Naive B cell (primary cell): ENCODE measurements around the gene TTC23. TPM values are rescaled to one million over a fixed set of nuclear protein-coding genes. Genes with fewer than 3 reads are reported as not detected.

Experiments
- ATAC-seq, 2 donors: fragments of 150-1000 bp; cut with Tn5 transposase; 2 replicates each; pipeline ENCODE4 v1.10.0; 2021; ENCODE audit warnings: low read depth in 2 of 2, mild to moderate bottlenecking in 2 of 2, moderate library complexity in 2 of 2
- DNase-seq: peaks from one replicate; pipeline ENCODE4 v3.0.0; 2022
- H3K27ac Mint-ChIP-seq, 6 donors: one replicate each; pipeline ENCODE4 v1.8.0; 2020 to 2022; ENCODE audit warnings: mild to moderate bottlenecking in 6 of 6, mixed read lengths in 6 of 6, moderate library complexity in 5 of 6, inconsistent platforms in 2 of 6
- H3K27me3 Mint-ChIP-seq, 3 donors: one replicate each; pipeline ENCODE4 v1.8.0; 2021 to 2022; ENCODE audit warnings: mixed read lengths in 3 of 3, mild to moderate bottlenecking in 1 of 3
- H3K36me3 Mint-ChIP-seq, 2 donors: one replicate each; pipeline ENCODE4 v1.8.0; 2020 to 2022; ENCODE audit warnings: mixed read lengths in 2 of 2, inconsistent platforms in 1 of 2, mild to moderate bottlenecking in 1 of 2
- H3K4me1 Mint-ChIP-seq, 3 donors: one replicate each; pipeline ENCODE4 v1.8.0; 2020 to 2022; ENCODE audit warnings: mixed read lengths in 3 of 3, inconsistent platforms in 1 of 3, mild to moderate bottlenecking in 1 of 3, moderate library complexity in 1 of 3
- H3K4me3 Mint-ChIP-seq, 8 donors: one replicate each; pipeline ENCODE4 v1.8.0; 2020 to 2022; ENCODE audit warnings: mild to moderate bottlenecking in 8 of 8, mixed read lengths in 8 of 8, moderate library complexity in 8 of 8, inconsistent platforms in 2 of 8
- H3K9me3 Mint-ChIP-seq, 7 donors: one replicate each; pipeline ENCODE4 v1.8.0; 2020 to 2022; ENCODE audit warnings: mixed read lengths in 7 of 7, mild to moderate bottlenecking in 5 of 7, inconsistent platforms in 2 of 7, moderate library complexity in 1 of 7
- polyA plus RNA-seq, 6 donors: library from polyadenylated mRNA; unstranded; fragments of 300-500 nt; fragmentation: Illumina TruSeq; gene quantifications; one replicate each; pipeline ENCODE4 v1.2.3, GENCODE V29; 2021; ENCODE audit warnings: low read depth in 6 of 6

Gene TTC23
- polyA plus RNA-seq, 6 donors from 2014 or later = 0.58 to 1.1 (median 0.96) TPM; not detected in 3

DNA sequence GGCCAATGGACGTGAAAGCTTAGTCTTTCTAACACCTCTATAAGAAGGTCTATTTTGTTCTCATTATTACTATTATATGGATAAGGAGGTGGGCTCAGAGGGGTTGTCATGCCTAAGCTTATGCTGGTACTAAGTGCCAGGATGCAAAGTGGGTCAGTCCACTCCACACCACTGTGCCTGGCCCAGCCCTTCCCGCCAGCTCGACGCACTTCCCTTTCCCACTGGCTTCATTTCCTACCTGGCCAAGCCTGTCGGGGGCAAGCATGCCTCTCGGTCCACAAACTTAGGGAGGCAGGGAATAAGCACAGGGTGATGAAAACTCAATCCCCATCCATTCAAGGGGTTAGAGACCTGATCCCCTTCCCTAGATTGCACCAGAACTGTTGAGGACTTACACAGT lies 150.4 kb downstream of the TTC23 start:
- Mint-ChIP-seq H3K4me1 (peaks cover 0 to 7% (median 7%) of the 10 kb centered on the region in 3 donors), H3K27ac (no peak overlapping the region), H3K4me3 (no peak overlapping the region), H3K36me3 (no peaks in the 10 kb centered on the region), H3K9me3 (peaks cover 0 to 2% (median 0%) of the 10 kb centered on the region in 7 donors), H3K27me3 (peaks cover 41 to 71% (median 54%) of the 10 kb centered on the region in 3 donors)
- no peak for ATAC-seq
- no peak for DNase-seq

- Mint-ChIP-seq H3K9me3 (no peaks in the 10 kb centered on the region), H3K27me3 (peaks cover 38 to 66% (median 49%) of the 10 kb centered on the region in 3 donors), H3K36me3 (no peaks in the 10 kb centered on the region), H3K4me1 (peaks cover 0 to 7% (median 7%) of the 10 kb centered on the region in 3 donors), H3K27ac (no peak overlapping the region), H3K4me3 (no peak overlapping the region)
- no peak for DNase-seq
- ATAC-seq = no peak
Measured at GRCh38 chr15:99098426-99098825, 151.0 kb downstream of the TTC23 start.

DNA sequence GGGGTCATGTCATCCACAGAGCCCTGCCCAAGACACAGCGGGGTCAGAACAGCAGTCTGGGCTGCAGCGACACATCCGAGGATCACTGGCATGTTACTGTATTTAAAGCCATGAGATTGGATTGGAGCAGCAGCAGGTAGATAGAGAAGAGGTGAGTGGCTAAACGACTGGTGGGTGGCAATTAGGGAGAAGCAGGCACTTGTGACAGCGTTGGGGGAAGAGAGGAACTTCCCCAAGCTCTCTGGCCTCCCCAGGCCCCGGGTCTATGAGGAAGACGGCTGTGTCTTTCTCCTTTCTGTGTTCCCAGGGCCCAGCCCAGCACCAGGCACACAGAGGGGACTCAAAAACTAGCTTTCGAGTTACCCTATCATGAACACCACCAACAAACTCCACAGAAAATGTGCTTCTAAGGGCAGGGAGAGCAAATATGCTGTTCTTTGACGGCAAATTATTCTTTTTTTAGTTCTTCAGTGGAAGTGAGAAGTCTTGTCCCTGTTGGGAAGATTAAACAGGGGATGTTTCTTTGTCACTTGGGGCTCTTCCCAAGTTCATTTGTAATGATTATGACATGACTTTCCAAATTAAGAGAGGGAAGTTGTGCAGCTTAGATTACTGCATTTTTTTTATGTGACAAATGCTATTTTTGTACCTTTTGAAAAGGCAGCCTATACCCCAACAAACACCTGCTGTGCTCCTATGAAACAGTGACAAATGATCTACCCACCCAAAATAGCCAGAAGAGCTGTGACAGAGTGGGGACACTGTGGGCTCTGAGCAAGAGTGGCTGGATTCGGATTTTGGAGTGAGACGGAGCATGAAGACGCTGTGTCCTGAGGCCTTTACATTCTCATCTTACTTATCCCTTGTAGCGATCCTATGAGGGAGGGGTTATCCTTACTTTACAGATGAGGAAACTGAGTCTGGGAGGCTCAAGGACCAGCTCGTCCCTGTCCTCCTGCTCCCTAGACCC lies 151.7 kb downstream of the TTC23 start:
- Mint-ChIP-seq H3K4me3 (peak overlapping the region in 1 of 8 donors; percentile 53), H3K9me3 (no peaks in the 10 kb centered on the region), H3K27me3 (peaks cover 32 to 59% (median 45%) of the 10 kb centered on the region in 3 donors), H3K27ac (peak overlapping the region in 1 of 6 donors; percentile 14), H3K36me3 (no peaks in the 10 kb centered on the region), H3K4me1 (peaks cover 0 to 7% (median 7%) of the 10 kb centered on the region in 3 donors)
- ATAC-seq (no peak), DNase-seq (no peak)

GRCh38 chr15:99096894-99097426 lies 152.4 kb downstream of the TTC23 start:
- Mint-ChIP-seq H3K9me3 (no peaks in the 10 kb centered on the region), H3K27ac (peak overlapping the region in 1 of 6 donors; percentile 61), H3K4me1 (peaks cover 0 to 7% (median 7%) of the 10 kb centered on the region in 3 donors), H3K36me3 (no peaks in the 10 kb centered on the region), H3K27me3 (peaks cover 32 to 52% (median 37%) of the 10 kb centered on the region in 3 donors), H3K4me3 (no peak overlapping the region)
- no peak for ATAC-seq
- DNase-seq = no peak

DNA sequence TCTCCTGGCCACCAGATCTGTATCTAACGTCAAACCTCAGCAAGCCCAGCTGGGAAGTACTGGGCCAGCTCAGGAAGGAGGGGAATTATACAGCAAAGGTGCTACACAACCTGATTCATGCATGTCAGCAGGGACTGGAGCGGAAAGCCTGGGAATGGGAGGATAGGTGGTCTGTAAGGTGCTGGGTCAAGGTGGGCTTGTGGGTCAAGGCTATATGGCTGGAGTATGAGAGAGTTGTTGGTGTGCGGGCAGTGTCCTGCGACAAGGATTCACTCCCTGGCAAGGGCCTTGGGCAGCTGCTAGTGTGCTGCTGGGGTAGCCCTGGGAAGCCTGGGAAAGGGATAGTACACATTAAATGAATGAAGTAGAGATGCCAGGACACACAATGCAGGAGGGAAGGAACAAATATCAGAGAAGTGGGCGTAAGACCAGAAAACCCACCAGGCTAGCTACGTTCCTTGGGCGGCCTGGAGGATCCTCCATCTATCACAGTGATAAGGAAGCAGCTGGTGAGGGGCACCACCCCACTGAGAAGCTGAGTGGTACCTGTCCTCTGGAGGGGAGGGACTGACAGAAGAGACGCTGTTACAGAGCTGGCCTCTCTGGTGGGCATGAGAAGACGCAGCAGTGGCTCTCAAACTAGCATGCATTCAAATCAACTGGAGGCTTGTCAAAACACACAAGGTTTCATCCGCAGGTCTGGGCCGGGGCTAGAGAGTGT lies 153.0 kb downstream of the TTC23 start:
- H3K27ac Mint-ChIP-seq = peak overlapping the region in 1 of 6 donors; percentile 64
- ATAC-seq (no peak), DNase-seq (no peak)
- H3K4me1 Mint-ChIP-seq = peaks cover 0 to 9% (median 7%) of the 10 kb centered on the region in 3 donors
- no peaks in the 10 kb centered on the region for H3K9me3 Mint-ChIP-seq
- H3K4me3 Mint-ChIP-seq = no peak overlapping the region
- H3K36me3 Mint-ChIP-seq = no peaks in the 10 kb centered on the region
- H3K27me3 Mint-ChIP-seq = peaks cover 26 to 45% (median 31%) of the 10 kb centered on the region in 3 donors

DNA sequence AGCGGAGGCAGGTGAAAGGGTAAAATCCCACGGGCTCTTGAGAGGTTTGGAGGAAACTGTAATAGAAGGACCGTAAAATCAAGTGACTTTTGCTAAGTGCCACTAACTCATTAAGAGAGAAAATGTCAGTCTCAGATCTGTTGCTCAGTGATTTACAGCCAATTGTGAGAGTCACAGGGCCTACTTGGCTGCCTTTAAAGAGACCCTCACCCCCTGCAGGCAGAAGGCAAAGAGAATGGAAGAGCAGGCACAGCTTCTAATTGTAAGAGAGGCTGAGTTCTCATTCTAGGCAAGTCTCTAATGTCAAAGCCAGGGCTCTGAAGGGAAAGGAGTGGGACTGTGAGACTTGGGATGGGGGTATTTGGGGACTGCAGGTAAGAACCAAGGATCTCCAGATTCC lies 153.8 kb downstream of the TTC23 start:
- H3K27ac Mint-ChIP-seq = no peak overlapping the region
- peaks cover 0 to 14% (median 4%) of the 10 kb centered on the region in 3 donors for H3K4me1 Mint-ChIP-seq
- no peaks in the 10 kb centered on the region for H3K36me3 Mint-ChIP-seq
- peaks cover 24 to 43% (median 30%) of the 10 kb centered on the region in 3 donors for H3K27me3 Mint-ChIP-seq
- DNase-seq = no peak
- ATAC-seq = no peak
- H3K9me3 Mint-ChIP-seq = no peaks in the 10 kb centered on the region
- no peak overlapping the region for H3K4me3 Mint-ChIP-seq

GRCh38 chr15:99092554-99093172 lies 156.7 kb downstream of the TTC23 start:
- H3K27me3 Mint-ChIP-seq = peaks cover 6 to 16% (median 9%) of the 10 kb centered on the region in 3 donors
- no peak for ATAC-seq
- no peak for DNase-seq
- H3K9me3 Mint-ChIP-seq = no peaks in the 10 kb centered on the region
- H3K4me3 Mint-ChIP-seq = peak overlapping the region in 1 of 8 donors; percentile 11
- peak overlapping the region in 1 of 6 donors; percentile 63 for H3K27ac Mint-ChIP-seq
- H3K36me3 Mint-ChIP-seq = no peaks in the 10 kb centered on the region
- peaks cover 8 to 18% (median 10%) of the 10 kb centered on the region in 3 donors for H3K4me1 Mint-ChIP-seq

GRCh38 chr15:99090938-99091337 lies 158.4 kb downstream of the TTC23 start:
- H3K4me1 Mint-ChIP-seq = peaks cover 8 to 18% (median 10%) of the 10 kb centered on the region in 3 donors
- peak overlapping the region in 2 of 6 donors; percentile 9 to 45 for H3K27ac Mint-ChIP-seq

DNA sequence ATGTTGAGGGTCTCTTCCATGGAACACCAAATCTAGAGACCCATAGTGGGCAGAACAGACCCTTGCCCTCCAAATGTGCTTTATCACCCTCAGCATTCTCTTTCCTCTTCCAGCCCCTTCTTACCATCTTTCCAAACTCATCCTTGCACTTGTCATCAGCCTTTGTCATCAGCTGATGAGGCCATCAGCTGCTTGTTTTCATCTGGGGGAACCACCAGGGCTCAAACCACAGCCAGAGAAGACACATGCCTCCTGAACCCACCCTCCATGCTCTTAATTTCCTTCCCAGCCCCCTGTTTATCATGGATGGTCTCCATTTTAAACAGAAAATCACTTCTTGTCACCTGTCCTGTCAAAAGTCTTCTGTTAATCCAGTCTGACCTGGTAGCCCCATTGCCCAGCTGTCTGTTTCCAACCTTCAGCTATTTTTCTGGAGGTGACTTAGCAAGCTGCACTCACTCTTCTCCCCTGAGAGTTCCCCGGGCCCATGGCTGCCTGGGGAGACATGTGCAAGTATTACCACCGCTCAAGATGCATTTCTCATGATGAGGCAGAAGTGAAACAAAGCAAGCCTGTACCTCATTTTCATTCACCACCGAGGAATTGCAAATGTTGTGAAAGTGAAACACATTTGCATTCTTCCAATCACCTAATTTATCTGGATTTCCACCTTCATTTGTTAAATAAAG lies 159.2 kb downstream of the TTC23 start:
- peaks cover 0 to 9% (median 0%) of the 10 kb centered on the region in 3 donors for H3K27me3 Mint-ChIP-seq
- peak overlapping the region in 3 of 8 donors; percentile 1 to 30 (median 23) for H3K4me3 Mint-ChIP-seq
- ATAC-seq = peak; percentile 99 to 100
- peak; percentile 54 for DNase-seq
- H3K36me3 Mint-ChIP-seq = no peaks in the 10 kb centered on the region
- H3K9me3 Mint-ChIP-seq = no peaks in the 10 kb centered on the region
- peak overlapping the region; percentile 13 to 92 (median 52) for H3K27ac Mint-ChIP-seq
- H3K4me1 Mint-ChIP-seq = peaks cover 8 to 18% (median 10%) of the 10 kb centered on the region in 3 donors

More at GRCh38 chr15:99090938-99091337, 158.4 kb downstream of the TTC23 start:
- ATAC-seq (no peak), DNase-seq (no peak)
- H3K27me3 Mint-ChIP-seq = peaks cover 0 to 4% (median under 1%) of the 10 kb centered on the region in 3 donors
- H3K36me3 Mint-ChIP-seq = no peaks in the 10 kb centered on the region
- H3K9me3 Mint-ChIP-seq = no peaks in the 10 kb centered on the region
- H3K4me3 Mint-ChIP-seq = peak overlapping the region in 1 of 8 donors; percentile 25

DNA sequence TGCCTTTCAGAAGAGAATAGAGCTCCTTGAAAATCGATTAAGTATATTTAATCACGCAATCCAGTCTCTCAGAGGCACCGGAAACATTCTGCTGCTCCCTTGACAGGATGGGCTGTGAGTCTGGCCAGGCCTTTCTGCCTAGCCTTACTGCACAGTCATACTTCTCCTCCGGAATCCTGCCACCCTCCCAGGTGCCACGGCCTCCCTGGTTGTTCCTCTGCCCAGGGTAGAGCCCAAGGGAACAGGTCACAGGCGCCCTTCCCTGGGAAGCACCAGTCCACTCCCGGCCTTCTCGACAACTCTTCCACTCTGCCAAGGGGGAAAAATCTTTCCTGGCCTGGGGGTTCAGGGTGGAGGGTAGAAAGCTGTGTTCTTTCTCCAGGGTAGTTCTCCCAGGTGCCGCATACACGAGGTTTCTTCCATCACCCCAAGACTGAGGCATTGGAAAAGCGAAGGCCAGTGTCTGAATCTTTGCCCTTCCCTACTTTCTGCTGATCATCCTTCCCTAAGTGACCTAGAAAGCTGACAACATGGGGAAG lies 161.9 kb downstream of the TTC23 start:
- no peaks in the 10 kb centered on the region for H3K36me3 Mint-ChIP-seq
- peak overlapping the region in 1 of 6 donors; percentile 59 for H3K27ac Mint-ChIP-seq
- peak overlapping the region in 1 of 8 donors; percentile 49 for H3K4me3 Mint-ChIP-seq
- ATAC-seq (no peak), DNase-seq (no peak)
- peaks cover 5 to 19% (median 8%) of the 10 kb centered on the region in 3 donors for H3K27me3 Mint-ChIP-seq
- peaks cover 0 to 5% (median 0%) of the 10 kb centered on the region in 7 donors for H3K9me3 Mint-ChIP-seq
- peaks cover 8 to 18% (median 10%) of the 10 kb centered on the region in 3 donors for H3K4me1 Mint-ChIP-seq

DNA sequence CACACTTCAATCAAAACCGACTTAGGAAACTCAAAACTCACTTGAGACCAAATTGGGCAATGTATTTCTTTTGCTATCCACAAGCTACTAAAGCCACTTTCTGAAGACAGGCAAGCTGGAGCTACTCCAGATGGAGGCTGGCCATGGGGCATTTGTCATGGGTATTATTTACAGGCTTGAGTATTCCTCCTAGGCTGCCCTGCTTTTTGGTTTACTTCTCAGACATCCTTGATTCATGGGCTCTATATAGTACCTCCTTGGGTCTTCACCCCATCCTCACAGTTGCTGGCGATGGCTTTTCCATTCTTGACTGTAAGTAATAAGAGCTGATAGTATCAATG lies 163.1 kb downstream of the TTC23 start:
- Mint-ChIP-seq H3K4me3 (peak overlapping the region in 1 of 8 donors; percentile 27), H3K4me1 (peaks cover 8 to 15% (median 10%) of the 10 kb centered on the region in 3 donors), H3K27ac (no peak overlapping the region), H3K27me3 (peaks cover 5 to 19% (median 18%) of the 10 kb centered on the region in 3 donors), H3K9me3 (peaks cover 0 to 6% (median 0%) of the 10 kb centered on the region in 7 donors), H3K36me3 (no peaks in the 10 kb centered on the region)
- DNase-seq = no peak
- ATAC-seq = no peak
